ENCODE measurements around the gene ZNF862. TPM values are rescaled to one million over a fixed set of nuclear protein-coding genes. Genes with fewer than 3 reads are reported as not detected.

The ZNF862 gene
- total and polyA plus RNA-seq, 2 of the 8 experiments (the other 6 are each of a cell fraction or from before 2014, with no cell fraction given): 1.8 to 3.9 TPM

GRCh38 chr7:149884016-149884415, 45.8 kb downstream of the ZNF862 start:
- peak overlapping the region; percentile 12 for H4K5ac ChIP-seq (ENCODE audit: insufficient read length, low read depth, low read length)
- no peak overlapping the region for H3K14ac ChIP-seq (ENCODE audit: insufficient read length)
- H2BK5ac ChIP-seq (ENCODE audit: low read depth, low read length): no peak overlapping the region
- 90% methylated on average over 4 of the region's 4 CpGs; no CpG with 5 or more reads in 1 of the 2 experiments for WGBS, 2 experiments (ENCODE audit: extremely low coverage in 1 of 2, insufficient coverage in 1 of 2, insufficient read length in 1 of 2, insufficient replicate concordance in 2 of 2, low coverage in 1 of 2, low lambda C conversion rate in 2 of 2, missing lambda C conversion rate in 1 of 2)
- no peak overlapping the region for H2BK15ac ChIP-seq (ENCODE audit: low read length)
- no peak overlapping the region for H2BK20ac ChIP-seq (ENCODE audit: low read length)
- H2AFZ ChIP-seq (ENCODE audit: low read length): no peak overlapping the region
- H3K27me3 ChIP-seq (replicated peaks in 1 of 4; ENCODE audit: control insufficient read depth in 3 of 4, extremely low read depth in 1 of 4, insufficient read depth in 3 of 4, low read length in 3 of 4): no peaks in the 10 kb centered on the region
- H2BK120ac ChIP-seq (replicated peaks; ENCODE audit: low read depth, low read length): no peak overlapping the region
- no peak overlapping the region for H3K18ac ChIP-seq (ENCODE audit: extremely low read depth, low read length)
- no peak overlapping the region for H4K8ac ChIP-seq (ENCODE audit: extremely low read depth, insufficient read depth, low read length)
- H3K9ac ChIP-seq (replicated peaks in 1 of 4; ENCODE audit: extremely low read depth in 1 of 4, low read depth in 3 of 4, low read length in 3 of 4): no peak overlapping the region
- no peaks in the 10 kb centered on the region; a peak in 1 of 8 replicates for H3K36me3 ChIP-seq (ENCODE audit: control insufficient read depth in 2 of 4, insufficient read depth in 4 of 4, low read length in 3 of 4)
- H4K20me1 ChIP-seq (replicated peaks in 1 of 2; ENCODE audit: control insufficient read depth in 1 of 2, insufficient read depth in 2 of 2, low read length in 2 of 2): peaks cover 0 to 1% of the 10 kb centered on the region in 2 experiments
- no peak for DNase-seq (ENCODE audit: low read depth in 1 of 2, low spot score in 2 of 2)
- no peak overlapping the region for H4K91ac ChIP-seq (replicated peaks; ENCODE audit: insufficient read length, low read length)
- POLR2A ChIA-PET (ENCODE audit: partially characterized antibody): interaction anchor here (0.6 kb wide), 1 partner anchor 112 kb away, joined by 3 read pairs; no protein-coding TSS in a partner anchor
- H3K9me3 ChIP-seq (ENCODE audit: insufficient read depth in 2 of 2, low read depth in 1 of 2, low read length in 1 of 2): no peaks in the 10 kb centered on the region
- H3K4ac ChIP-seq (replicated peaks; ENCODE audit: insufficient read length, low read depth, low read length): no peak overlapping the region
- no peak overlapping the region for H3K4me2 ChIP-seq (ENCODE audit: insufficient read depth in 1 of 2, low read depth in 2 of 2, low read length in 2 of 2)
- H3K23ac ChIP-seq (ENCODE audit: insufficient read length): no peak overlapping the region
- peaks cover 5 to 9% (median 5%) of the 10 kb centered on the region in 4 experiments; a peak in 6 of 7 replicates for H3K4me1 ChIP-seq (replicated peaks in 1 of 4; ENCODE audit: control insufficient read depth in 3 of 4, insufficient read depth in 4 of 4, low read length in 3 of 4)
- FAIRE-seq: no peak
- H3K79me2 ChIP-seq (ENCODE audit: control insufficient read depth in 1 of 2, insufficient read depth in 2 of 2, low read length in 2 of 2): no peaks in the 10 kb centered on the region
- no peaks in the 10 kb centered on the region for H3K23me2 ChIP-seq (ENCODE audit: low read depth, low read length)
- H3K27ac ChIP-seq (ENCODE audit: low read depth, low read length): no peak overlapping the region
- H3K79me1 ChIP-seq (ENCODE audit: low read depth, low read length): no peaks in the 10 kb centered on the region
- CTCF ChIA-PET (ENCODE audit: partially characterized antibody): interaction anchor here (0.7 to 7.0 kb wide), 20 partner anchors 9 to 161 kb away, joined by 3 to 68 read pairs (median 4); no protein-coding TSS in a partner anchor
- H3K56ac ChIP-seq (replicated peaks; ENCODE audit: insufficient read length, low read depth, low read length): no peak overlapping the region
- no peak overlapping the region for H2BK12ac ChIP-seq (ENCODE audit: low read depth, low read length)
- H3K4me3 ChIP-seq (ENCODE audit: extremely low read depth in 1 of 4, insufficient read depth in 2 of 4, low read depth in 3 of 4, low read length in 4 of 4): no peak overlapping the region
- no peak overlapping the region for H2AK5ac ChIP-seq (ENCODE audit: low read depth, low read length)
- no peak for TF ChIP-seq SRF (IDR thresholded peaks at IDR 0.05; ENCODE audit: low read depth, low read length)
- no peak for TF ChIP-seq JUN (IDR thresholded peaks at IDR 0.05; ENCODE audit: low read depth, low read length)
- TF ChIP-seq, protein P1, sequence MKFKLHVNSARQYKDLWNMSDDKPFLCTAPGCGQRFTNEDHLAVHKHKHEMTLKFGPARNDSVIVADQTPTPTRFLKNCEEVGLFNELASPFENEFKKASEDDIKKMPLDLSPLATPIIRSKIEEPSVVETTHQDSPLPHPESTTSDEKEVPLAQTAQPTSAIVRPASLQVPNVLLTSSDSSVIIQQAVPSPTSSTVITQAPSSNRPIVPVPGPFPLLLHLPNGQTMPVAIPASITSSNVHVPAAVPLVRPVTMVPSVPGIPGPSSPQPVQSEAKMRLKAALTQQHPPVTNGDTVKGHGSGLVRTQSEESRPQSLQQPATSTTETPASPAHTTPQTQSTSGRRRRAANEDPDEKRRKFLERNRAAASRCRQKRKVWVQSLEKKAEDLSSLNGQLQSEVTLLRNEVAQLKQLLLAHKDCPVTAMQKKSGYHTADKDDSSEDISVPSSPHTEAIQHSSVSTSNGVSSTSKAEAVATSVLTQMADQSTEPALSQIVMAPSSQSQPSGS (IDR thresholded peaks at IDR 0.05; ENCODE audit: low read length): no peak
- TF ChIP-seq HDAC6 (IDR thresholded peaks at IDR 0.05; ENCODE audit: low read depth, low read length): no peak
- TF ChIP-seq SP1 (IDR thresholded peaks at IDR 0.05; ENCODE audit: low read depth, low read length): no peak
- no peak for TF ChIP-seq NANOG (IDR thresholded peaks at IDR 0.05; ENCODE audit: insufficient read depth, low read depth, low read length, poor library complexity, severe bottlenecking)
- no peak for TF ChIP-seq ASH2L (IDR thresholded peaks at IDR 0.05; ENCODE audit: low read length)
- TF ChIP-seq GABPA (IDR thresholded peaks at IDR 0.05; ENCODE audit: borderline replicate concordance, insufficient read depth, low read length): no peak
- TF ChIP-seq KDM4A (IDR thresholded peaks at IDR 0.05; ENCODE audit: low read depth, low read length, severe bottlenecking): no peak
- TF ChIP-seq ZNF274 (IDR thresholded peaks at IDR 0.05; ENCODE audit: borderline replicate concordance, extremely low read depth, low read length): no peak
- no peak for TF ChIP-seq MAFK (IDR thresholded peaks at IDR 0.05; ENCODE audit: low read depth, low read length)
- no peak for TF ChIP-seq CREB1 (IDR thresholded peaks at IDR 0.05)
- no peak for TF ChIP-seq SIX5 (IDR thresholded peaks at IDR 0.05; ENCODE audit: low read depth, low read length)
- no peak for TF ChIP-seq NRF1 (IDR thresholded peaks at IDR 0.05; ENCODE audit: low read depth, low read length)
